Astrocyte (in vitro differentiated cells and primary cell): ENCODE measurements around the gene APP. TPM values are rescaled to one million over a fixed set of nuclear protein-coding genes. Genes with fewer than 3 reads are reported as not detected.

Source experiments
- DNase-seq: peaks from one replicate; pipeline ENCODE4 v3.0.0-alpha.2; 2010; ENCODE audit warnings: low read depth
- FAIRE-seq: peaks from 2 replicates; lab custom pipeline; 2011; peaks lifted over from hg19 to GRCh38; lab: Jason Lieb, UNC
- H2AFZ ChIP-seq: 2 replicates; pipeline ENCODE4 v1.6.0; 2012; ENCODE audit warnings: low read depth, low read length, inconsistent platforms
- H3K27ac ChIP-seq: 2 replicates; pipeline ENCODE4 v1.5.1; 2011; ENCODE audit warnings: low read depth, low read length, inconsistent platforms
- H3K27me3 ChIP-seq: 2 replicates; pipeline ENCODE4 v1.6.0; 2011; ENCODE audit warnings: low read length, inconsistent platforms; ENCODE audit not compliant: insufficient read depth
- H3K36me3 ChIP-seq: 2 replicates; pipeline ENCODE4 v1.5.1; 2011; ENCODE audit warnings: low read length, inconsistent platforms; ENCODE audit not compliant: insufficient read depth
- H3K4me1 ChIP-seq: 2 replicates; pipeline ENCODE4 v1.5.1; 2011; ENCODE audit warnings: low read length, inconsistent platforms; ENCODE audit not compliant: insufficient read depth
- H3K4me2 ChIP-seq: 2 replicates; pipeline ENCODE4 v1.6.0; 2012; ENCODE audit warnings: low read length, inconsistent platforms
- H3K4me3 ChIP-seq: 2 replicates; pipeline ENCODE4 v1.5.1; 2011; ENCODE audit warnings: low read depth, mild to moderate bottlenecking, low read length, inconsistent platforms; ENCODE audit not compliant: insufficient read depth
- H3K79me2 ChIP-seq: 2 replicates; pipeline ENCODE4 v1.6.0; 2012; ENCODE audit warnings: mild to moderate bottlenecking, low read length, inconsistent platforms; ENCODE audit not compliant: insufficient read depth
- H3K9ac ChIP-seq: 2 replicates; pipeline ENCODE4 v1.6.0; 2012; ENCODE audit warnings: mild to moderate bottlenecking, low read length, inconsistent platforms
- H3K9me3 ChIP-seq: 2 replicates; pipeline ENCODE4 v1.5.1; 2012; ENCODE audit warnings: low read depth, mild to moderate bottlenecking, low read length, inconsistent platforms; ENCODE audit not compliant: insufficient read depth
- H4K20me1 ChIP-seq: 2 replicates; pipeline ENCODE4 v1.6.0; 2012; ENCODE audit warnings: low read length, inconsistent platforms; ENCODE audit not compliant: insufficient read depth
- H3K27ac Mint-ChIP-seq: one replicate; pipeline ENCODE4 v1.8.0; 2021; ENCODE audit warnings: mild to moderate bottlenecking, mixed read lengths; ENCODE audit not compliant: unreplicated experiment
- H3K27me3 Mint-ChIP-seq: one replicate; pipeline ENCODE4 v1.8.0; 2021; ENCODE audit warnings: low read depth, mixed read lengths; ENCODE audit not compliant: unreplicated experiment
- H3K36me3 Mint-ChIP-seq: one replicate; pipeline ENCODE4 v1.8.0; 2021; ENCODE audit warnings: low read depth, mixed read lengths; ENCODE audit not compliant: unreplicated experiment
- H3K4me1 Mint-ChIP-seq: one replicate; pipeline ENCODE4 v1.8.0; 2021; ENCODE audit warnings: low read depth, mixed read lengths; ENCODE audit not compliant: unreplicated experiment
- H3K4me3 Mint-ChIP-seq: one replicate; pipeline ENCODE4 v1.8.0; 2021; ENCODE audit warnings: mild to moderate bottlenecking, moderate library complexity, mixed read lengths; ENCODE audit not compliant: unreplicated experiment
- H3K9me3 Mint-ChIP-seq: one replicate; pipeline ENCODE4 v1.8.0; 2021; ENCODE audit warnings: mild to moderate bottlenecking, mixed read lengths; ENCODE audit not compliant: unreplicated experiment
- EZH2 ChIP-seq: IDR thresholded peaks from 2 replicates; pipeline ENCODE4 v1.6.1; 2012; ENCODE audit warnings: mild to moderate bottlenecking, low read length, inconsistent platforms; ENCODE audit not compliant: insufficient read depth
- total RNA-seq: library from RNA; stranded (reverse); gene quantifications from 2 replicates; pipeline ENCODE4 v1.2.1, GENCODE V29; 2021
- TF ChIP-seq, protein P1 (sequence below): IDR thresholded peaks from 2 replicates; pipeline ENCODE4 v1.5.1; 2011; ENCODE audit warnings: low read depth, mild to moderate bottlenecking, inconsistent platforms, low read length, moderate library complexity; ENCODE audit not compliant: insufficient read depth

APP gene
- total RNA-seq, 1 donor from 2014 or later, result 823 TPM

DNA sequence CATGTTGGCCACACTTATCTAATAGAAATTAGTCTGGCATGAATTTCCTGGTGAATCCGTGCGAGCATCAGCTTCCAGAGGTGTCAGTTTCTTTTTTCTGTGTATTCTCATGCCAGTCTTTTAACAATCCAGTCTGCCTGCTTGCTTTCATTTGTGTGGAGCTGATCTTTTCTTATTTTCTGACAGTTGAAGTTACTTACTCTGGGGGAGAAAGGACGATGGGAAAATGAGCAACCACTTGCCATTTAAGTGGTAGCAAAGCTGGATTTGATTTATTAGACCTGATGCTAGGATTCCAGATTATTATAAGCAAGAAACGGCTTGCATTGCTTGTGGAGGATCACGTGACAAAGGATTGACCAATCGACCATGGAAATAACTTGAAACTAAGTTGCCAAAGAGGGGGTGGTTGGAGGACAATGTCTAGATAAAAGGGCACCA is 24.3 kb upstream of the APP start:
- DNase-seq, result no peak
- H3K27ac ChIP-seq, result no peak overlapping the region
- Mint-ChIP-seq H3K36me3 (no peaks in the 10 kb centered on the region), H3K4me3 (no peak overlapping the region), H3K4me1 (peaks cover 3% of the 10 kb centered on the region), H3K9me3 (no peaks in the 10 kb centered on the region), H3K27ac (no peak overlapping the region), H3K27me3 (peaks cover 2% of the 10 kb centered on the region)
- no peak overlapping the region for H3K9ac ChIP-seq
- H3K4me1 ChIP-seq, result no peaks in the 10 kb centered on the region
- no peak overlapping the region for H3K4me2 ChIP-seq
- no peak overlapping the region for H3K4me3 ChIP-seq
- no peak overlapping the region for H2AFZ ChIP-seq
- H3K27me3 ChIP-seq, result no peaks in the 10 kb centered on the region
- TF ChIP-seq, protein P1, sequence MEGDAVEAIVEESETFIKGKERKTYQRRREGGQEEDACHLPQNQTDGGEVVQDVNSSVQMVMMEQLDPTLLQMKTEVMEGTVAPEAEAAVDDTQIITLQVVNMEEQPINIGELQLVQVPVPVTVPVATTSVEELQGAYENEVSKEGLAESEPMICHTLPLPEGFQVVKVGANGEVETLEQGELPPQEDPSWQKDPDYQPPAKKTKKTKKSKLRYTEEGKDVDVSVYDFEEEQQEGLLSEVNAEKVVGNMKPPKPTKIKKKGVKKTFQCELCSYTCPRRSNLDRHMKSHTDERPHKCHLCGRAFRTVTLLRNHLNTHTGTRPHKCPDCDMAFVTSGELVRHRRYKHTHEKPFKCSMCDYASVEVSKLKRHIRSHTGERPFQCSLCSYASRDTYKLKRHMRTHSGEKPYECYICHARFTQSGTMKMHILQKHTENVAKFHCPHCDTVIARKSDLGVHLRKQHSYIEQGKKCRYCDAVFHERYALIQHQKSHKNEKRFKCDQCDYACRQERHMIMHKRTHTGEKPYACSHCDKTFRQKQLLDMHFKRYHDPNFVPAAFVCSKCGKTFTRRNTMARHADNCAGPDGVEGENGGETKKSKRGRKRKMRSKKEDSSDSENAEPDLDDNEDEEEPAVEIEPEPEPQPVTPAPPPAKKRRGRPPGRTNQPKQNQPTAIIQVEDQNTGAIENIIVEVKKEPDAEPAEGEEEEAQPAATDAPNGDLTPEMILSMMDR, result no peak
- no peak for TF ChIP-seq EZH2
- no peak for FAIRE-seq
- no peaks in the 10 kb centered on the region for H4K20me1 ChIP-seq
- no peaks in the 10 kb centered on the region for H3K79me2 ChIP-seq
- no peaks in the 10 kb centered on the region for H3K9me3 ChIP-seq
- H3K36me3 ChIP-seq, result no peaks in the 10 kb centered on the region

DNA sequence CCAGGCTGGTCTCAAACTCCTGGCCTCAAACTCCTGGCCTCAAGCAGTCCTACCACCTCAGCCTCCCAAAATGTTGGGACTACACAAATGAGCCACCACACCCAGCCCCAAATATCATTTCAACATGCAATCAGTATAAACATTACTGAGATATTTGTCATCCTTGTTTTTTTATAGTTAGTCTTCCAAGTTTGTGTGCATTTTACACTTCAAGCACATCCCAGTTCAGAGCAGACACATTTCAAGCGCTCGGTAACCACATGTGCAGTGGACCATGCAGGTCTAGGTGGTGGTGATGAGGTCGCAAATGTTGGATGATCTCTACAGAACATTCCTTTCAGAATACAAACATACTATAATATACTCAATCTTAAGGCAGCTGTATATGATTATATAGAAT is 23.8 kb upstream of the APP start:
- Histone ChIP-seq H2AFZ (no peak overlapping the region), H3K9ac (no peak overlapping the region), H3K4me3 (no peak overlapping the region), H3K4me1 (no peaks in the 10 kb centered on the region), H3K4me2 (no peak overlapping the region), H3K9me3 (no peaks in the 10 kb centered on the region), H3K27me3 (no peaks in the 10 kb centered on the region), H3K79me2 (no peaks in the 10 kb centered on the region), H3K27ac (no peak overlapping the region), H3K36me3 (no peaks in the 10 kb centered on the region), H4K20me1 (no peaks in the 10 kb centered on the region)
- H3K27me3 Mint-ChIP-seq, result peaks cover 2% of the 10 kb centered on the region
- TF ChIP-seq EZH2, result no peak
- TF ChIP-seq, protein P1, result no peak
- H3K9me3 Mint-ChIP-seq, result no peaks in the 10 kb centered on the region
- no peak for FAIRE-seq
- H3K27ac Mint-ChIP-seq, result no peak overlapping the region
- peaks cover 3% of the 10 kb centered on the region for H3K4me1 Mint-ChIP-seq
- H3K4me3 Mint-ChIP-seq, result no peak overlapping the region
- H3K36me3 Mint-ChIP-seq, result no peaks in the 10 kb centered on the region
- DNase-seq, result peak; percentile 7

DNA sequence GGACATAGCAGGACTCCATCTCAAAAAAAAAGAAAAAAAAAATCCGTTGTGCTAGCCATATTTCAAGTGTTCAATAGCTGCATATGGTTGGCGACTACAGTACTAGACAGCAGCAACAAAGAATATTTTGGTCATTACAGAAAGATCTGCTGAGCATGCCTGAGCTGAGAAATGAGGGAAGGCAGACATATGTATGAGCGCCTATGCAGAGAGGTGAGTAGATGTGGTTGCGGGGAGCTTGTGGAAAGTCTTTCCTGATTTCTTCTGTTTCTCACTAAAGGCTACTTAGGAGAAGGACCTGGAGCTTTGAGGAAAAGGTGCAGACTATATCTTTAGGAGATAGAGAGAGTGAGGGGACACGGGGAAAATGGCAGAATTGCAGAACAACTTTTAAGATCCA is 21.0 kb upstream of the APP start:
- H3K79me2 ChIP-seq, result no peaks in the 10 kb centered on the region
- H3K4me3 ChIP-seq, result no peak overlapping the region
- H3K9ac ChIP-seq, result no peak overlapping the region
- H3K27me3 ChIP-seq, result peaks cover 3% of the 10 kb centered on the region
- Mint-ChIP-seq H3K9me3 (no peaks in the 10 kb centered on the region), H3K27me3 (peaks cover 2% of the 10 kb centered on the region), H3K4me3 (no peak overlapping the region), H3K36me3 (no peaks in the 10 kb centered on the region), H3K4me1 (no peaks in the 10 kb centered on the region), H3K27ac (no peak overlapping the region)
- H3K36me3 ChIP-seq, result no peaks in the 10 kb centered on the region
- no peak overlapping the region for H3K27ac ChIP-seq
- no peak for DNase-seq
- no peaks in the 10 kb centered on the region for H3K4me1 ChIP-seq
- TF ChIP-seq, protein P1, result no peak
- TF ChIP-seq EZH2, result no peak
- no peaks in the 10 kb centered on the region for H4K20me1 ChIP-seq
- H3K9me3 ChIP-seq, result no peaks in the 10 kb centered on the region
- H3K4me2 ChIP-seq, result no peak overlapping the region
- H2AFZ ChIP-seq, result no peak overlapping the region
- FAIRE-seq, result no peak
